ENCODE measurements around the gene GYPC. TPM values are rescaled to one million over a fixed set of nuclear protein-coding genes. Genes with fewer than 3 reads are reported as not detected.

The GYPC gene
- polyA plus RNA-seq, 3 donors = 44.1 to 343 (median 312) TPM

Other genes starting within 250 kb of the GYPC start
- not detected for gene TEX51, start 242.7 kb downstream of the GYPC start, polyA plus RNA-seq

All from adipose tissue (tissue), 3 donors.